GM12874 (cell line): ENCODE data around the gene TENM4.

Experiments used
- TF ChIP-seq, protein P1 (sequence below): IDR thresholded peaks from 2 replicates; pipeline ENCODE4 v1.5.1; 2011; ENCODE audit warnings: low read depth, mild to moderate bottlenecking, control low read depth, low read length, moderate library complexity; ENCODE audit not compliant: insufficient read depth

Gene TENM4

DNA sequence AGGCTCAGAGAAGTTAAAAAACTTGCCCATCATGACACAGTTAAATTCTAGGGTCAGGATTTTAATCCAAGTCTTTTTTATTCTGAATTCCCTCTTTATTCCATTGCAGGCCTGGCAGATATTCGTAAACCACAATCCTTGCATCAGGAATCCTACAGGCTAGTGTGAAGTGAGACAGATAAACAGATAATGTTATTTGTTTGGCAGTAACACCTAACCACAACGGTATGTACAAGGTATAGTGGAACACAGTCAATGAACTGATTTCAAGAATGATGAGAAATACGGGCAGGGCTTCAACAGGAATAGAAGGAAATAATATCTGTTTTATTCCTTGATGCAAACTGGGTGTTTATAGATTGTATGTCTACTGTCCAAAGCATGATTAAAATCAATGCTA lies 834.2 kb downstream of the TENM4 start:
- TF ChIP-seq, protein P1, sequence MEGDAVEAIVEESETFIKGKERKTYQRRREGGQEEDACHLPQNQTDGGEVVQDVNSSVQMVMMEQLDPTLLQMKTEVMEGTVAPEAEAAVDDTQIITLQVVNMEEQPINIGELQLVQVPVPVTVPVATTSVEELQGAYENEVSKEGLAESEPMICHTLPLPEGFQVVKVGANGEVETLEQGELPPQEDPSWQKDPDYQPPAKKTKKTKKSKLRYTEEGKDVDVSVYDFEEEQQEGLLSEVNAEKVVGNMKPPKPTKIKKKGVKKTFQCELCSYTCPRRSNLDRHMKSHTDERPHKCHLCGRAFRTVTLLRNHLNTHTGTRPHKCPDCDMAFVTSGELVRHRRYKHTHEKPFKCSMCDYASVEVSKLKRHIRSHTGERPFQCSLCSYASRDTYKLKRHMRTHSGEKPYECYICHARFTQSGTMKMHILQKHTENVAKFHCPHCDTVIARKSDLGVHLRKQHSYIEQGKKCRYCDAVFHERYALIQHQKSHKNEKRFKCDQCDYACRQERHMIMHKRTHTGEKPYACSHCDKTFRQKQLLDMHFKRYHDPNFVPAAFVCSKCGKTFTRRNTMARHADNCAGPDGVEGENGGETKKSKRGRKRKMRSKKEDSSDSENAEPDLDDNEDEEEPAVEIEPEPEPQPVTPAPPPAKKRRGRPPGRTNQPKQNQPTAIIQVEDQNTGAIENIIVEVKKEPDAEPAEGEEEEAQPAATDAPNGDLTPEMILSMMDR = no peak

GRCh38 chr11:78605296-78605695 lies 835.5 kb downstream of the TENM4 start:
- TF ChIP-seq, protein P1 = no peak

- TF ChIP-seq, protein P1 = no peak
Measured at GRCh38 chr11:78603792-78604191, 837.0 kb downstream of the TENM4 start.
